ENCODE measurements around the gene TOPAZ1. TPM values are rescaled to one million over a fixed set of nuclear protein-coding genes. Genes with fewer than 3 reads are reported as not detected.

Gene TOPAZ1
- total and polyA plus RNA-seq, 2 of the 4 experiments (the other 2 are of a cell fraction), result not detected

GRCh38 chr3:44272191-44272590 is 30.5 kb downstream of the TOPAZ1 start:
- Histone ChIP-seq H4K20me1 (ENCODE audit: insufficient read depth, low read length) (no peaks in the 10 kb centered on the region), H3K4ac (ENCODE audit: low read depth, low read length) (no peak overlapping the region), H3K4me1 (ENCODE audit: control insufficient read depth, insufficient read depth, low read length) (no peaks in the 10 kb centered on the region), H3K4me3 (ENCODE audit: insufficient read depth, low read depth, low read length) (no peak overlapping the region), H3K18ac (ENCODE audit: low read depth, low read length) (no peak overlapping the region), H3K79me1 (ENCODE audit: low read depth in 1 of 2, low read length in 2 of 2) (no peaks in the 10 kb centered on the region), H2BK20ac (ENCODE audit: low read depth, low read length) (no peak overlapping the region), H2BK15ac (ENCODE audit: low read depth, low read length) (no peak overlapping the region), H4K5ac (ENCODE audit: low read depth, low read length) (no peak overlapping the region), H4K91ac (ENCODE audit: insufficient read depth, low read depth, low read length) (no peak overlapping the region), H3K9me1 (ENCODE audit: insufficient read depth, low read length) (no peaks in the 10 kb centered on the region), H2BK5ac (ENCODE audit: low read depth, low read length, poor library complexity, severe bottlenecking) (no peak overlapping the region), H3K4me2 (ENCODE audit: low read depth, low read length) (no peak overlapping the region), H2BK120ac (ENCODE audit: low read depth, low read length) (no peak overlapping the region), H2AFZ (replicated peaks; ENCODE audit: low read length, poor library complexity) (no peak overlapping the region), H3K9ac (ENCODE audit: low read depth, low read length) (no peak overlapping the region), H3K36me3 (ENCODE audit: control insufficient read depth, insufficient read depth, low read length) (no peaks in the 10 kb centered on the region), H3K27me3 (ENCODE audit: control insufficient read depth, insufficient read depth, low read length) (no peaks in the 10 kb centered on the region), H3K27ac (ENCODE audit: insufficient read depth, low read length) (no peak overlapping the region), H3K14ac (replicated peaks; ENCODE audit: low read depth, low read length) (no peak overlapping the region), H3K23ac (ENCODE audit: low read depth, low read length) (no peak overlapping the region), H2AK9ac (replicated peaks; ENCODE audit: low read depth, low read length, poor library complexity) (no peak overlapping the region), H2AK5ac (ENCODE audit: low read depth, low read length) (no peak overlapping the region), H4K8ac (ENCODE audit: low read depth in 2 of 2, low read length in 2 of 2) (no peak overlapping the region), H3K9me3 (ENCODE audit: control insufficient read depth, insufficient read depth, low read length) (no peaks in the 10 kb centered on the region), H3K56ac (ENCODE audit: extremely low read depth, insufficient read depth, low read length) (no peak overlapping the region)
- TF ChIP-seq BHLHE40 (IDR thresholded peaks at IDR 0.05; ENCODE audit: low read depth, low read length) (no peak), RCOR1 (IDR thresholded peaks at IDR 0.05; ENCODE audit: insufficient replicate concordance, low read length) (no peak), MAFK (IDR thresholded peaks at IDR 0.05; ENCODE audit: low read depth, low read length) (no peak), MAZ (IDR thresholded peaks at IDR 0.05; ENCODE audit: borderline replicate concordance, low read depth, low read length) (no peak), FOS (IDR thresholded peaks at IDR 0.05; ENCODE audit: low read depth, low read length) (no peak), RAD21 (IDR thresholded peaks at IDR 0.05; ENCODE audit: low read length) (no peak), USF2 (IDR thresholded peaks at IDR 0.05; ENCODE audit: low read depth, low read length) (no peak), SMC3 (IDR thresholded peaks at IDR 0.05; ENCODE audit: low read depth, low read length) (no peak), POLR2A (IDR thresholded peaks at IDR 0.05; ENCODE audit: low read depth, low read length) (no peak), NFE2L2 (IDR thresholded peaks at IDR 0.05; ENCODE audit: low read depth, low read length) (no peak), ELK1 (IDR thresholded peaks at IDR 0.05; ENCODE audit: borderline replicate concordance, low read depth, low read length) (no peak)
- ChIA-PET POLR2A (ENCODE audit: unreplicated experiment) (no interaction called here), CTCF (no interaction called here)
- dilution Hi-C loops (cut with HindIII; ENCODE audit: low sequenced_read_pairs, unreplicated experiment), result no loop called here
- ATAC-seq (ENCODE audit: low read depth) (no peak), DNase-seq (no peak)
- BruUV-seq (replicated peaks), result no TSS peak
- no CpG with 5 or more reads among the region's 2 CpGs for WGBS, 2 experiments (ENCODE audit: extremely low coverage in 2 of 2, insufficient read length in 1 of 2)
- intact Hi-C loops (cut with micrococcal nuclease), result no loop called here
- in situ Hi-C loops (cut with MboI; ENCODE audit: low sequenced_read_pairs), result no loop called here

Measured in IMR-90 (cell line).